ENCODE data around the gene C3orf70. TPM values are rescaled to one million over a fixed set of nuclear protein-coding genes. Genes with fewer than 3 reads are reported as not detected.

C3orf70 gene
- total and polyA plus RNA-seq, 3 donors from 2014 or later = 11.9 to 33.5 (median 21.0) TPM

- no peaks in the 10 kb centered on the region for H3K36me3 ChIP-seq (ENCODE audit: low read depth, missing control alignments)
- TF ChIP-seq POLR2A (IDR thresholded peaks at IDR 0.05) (no peak), CTCF (IDR thresholded peaks at IDR 0.05) (no peak)
- 83 to 91% methylated on average over 1 of the region's 1 CpG for WGBS, 2 donors
- H3K27ac ChIP-seq = no peak overlapping the region
- no peaks in the 10 kb centered on the region for H3K9me3 ChIP-seq
- no peaks in the 10 kb centered on the region for H3K4me1 ChIP-seq
- intact Hi-C loops (cut with DNase I; ENCODE audit: low total_unique reads) = no loop called here
- DNase-seq = no peak
- H3K4me3 ChIP-seq = no peak overlapping the region
- no peaks in the 10 kb centered on the region for H3K27me3 ChIP-seq
Measured at GRCh38 chr3:185057829-185058228, 95.0 kb downstream of the C3orf70 start.

DNA sequence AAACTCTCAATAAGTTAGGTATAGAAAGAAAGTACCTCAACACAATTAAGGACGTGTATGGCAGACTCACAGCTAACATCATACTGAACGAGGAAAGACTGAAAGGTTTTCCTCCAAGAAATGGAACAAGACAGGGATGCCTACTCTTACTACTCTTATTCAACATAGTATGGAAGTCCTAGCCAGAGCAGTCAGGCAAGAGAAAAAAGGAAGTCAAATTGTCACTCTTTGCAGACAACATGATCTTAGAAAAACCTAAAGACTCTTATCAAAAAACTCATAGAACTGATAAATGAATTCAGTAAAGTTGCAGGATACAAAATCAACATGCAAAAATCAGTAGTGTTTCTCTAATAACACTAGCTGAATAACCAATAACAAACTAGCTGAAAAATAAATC is 96.0 kb downstream of the C3orf70 start:
- H3K9me3 ChIP-seq = no peaks in the 10 kb centered on the region
- TF ChIP-seq CTCF (IDR thresholded peaks at IDR 0.05) (no peak), POLR2A (IDR thresholded peaks at IDR 0.05) (no peak)
- no peak for DNase-seq
- H3K4me3 ChIP-seq = no peak overlapping the region
- H3K27me3 ChIP-seq = no peaks in the 10 kb centered on the region
- no peaks in the 10 kb centered on the region for H3K4me1 ChIP-seq
- intact Hi-C loops (cut with DNase I; ENCODE audit: low total_unique reads) = no loop called here
- no peaks in the 10 kb centered on the region for H3K36me3 ChIP-seq (ENCODE audit: low read depth, missing control alignments)
- 92 to 93% methylated on average over 2 of the region's 2 CpGs for WGBS, 2 donors
- H3K27ac ChIP-seq = no peak overlapping the region

- Histone ChIP-seq H3K9me3 (no peaks in the 10 kb centered on the region), H3K36me3 (ENCODE audit: low read depth, missing control alignments) (no peaks in the 10 kb centered on the region), H3K4me3 (no peak overlapping the region), H3K4me1 (no peaks in the 10 kb centered on the region), H3K27ac (no peak overlapping the region), H3K27me3 (no peaks in the 10 kb centered on the region)
- intact Hi-C loops (cut with DNase I; ENCODE audit: low total_unique reads) = no loop called here
- TF ChIP-seq CTCF (IDR thresholded peaks at IDR 0.05) (no peak), POLR2A (IDR thresholded peaks at IDR 0.05) (no peak)
- WGBS, 2 donors = 83 to 86% methylated on average over 6 of the region's 6 CpGs
- no peak for DNase-seq
Measured at GRCh38 chr3:185052631-185053030, 100.2 kb downstream of the C3orf70 start.

GRCh38 chr3:185051801-185052200 is 101.1 kb downstream of the C3orf70 start:
- Histone ChIP-seq H3K27me3 (no peaks in the 10 kb centered on the region), H3K4me1 (no peaks in the 10 kb centered on the region), H3K9me3 (no peaks in the 10 kb centered on the region), H3K36me3 (ENCODE audit: low read depth, missing control alignments) (no peaks in the 10 kb centered on the region), H3K4me3 (no peak overlapping the region), H3K27ac (no peak overlapping the region)
- WGBS, 2 donors = 80 to 86% methylated on average over 4 to 8 of the region's 8 CpGs
- intact Hi-C loops (cut with DNase I; ENCODE audit: low total_unique reads) = no loop called here
- TF ChIP-seq POLR2A (IDR thresholded peaks at IDR 0.05) (no peak), CTCF (IDR thresholded peaks at IDR 0.05) (no peak)
- no peak for DNase-seq

DNA sequence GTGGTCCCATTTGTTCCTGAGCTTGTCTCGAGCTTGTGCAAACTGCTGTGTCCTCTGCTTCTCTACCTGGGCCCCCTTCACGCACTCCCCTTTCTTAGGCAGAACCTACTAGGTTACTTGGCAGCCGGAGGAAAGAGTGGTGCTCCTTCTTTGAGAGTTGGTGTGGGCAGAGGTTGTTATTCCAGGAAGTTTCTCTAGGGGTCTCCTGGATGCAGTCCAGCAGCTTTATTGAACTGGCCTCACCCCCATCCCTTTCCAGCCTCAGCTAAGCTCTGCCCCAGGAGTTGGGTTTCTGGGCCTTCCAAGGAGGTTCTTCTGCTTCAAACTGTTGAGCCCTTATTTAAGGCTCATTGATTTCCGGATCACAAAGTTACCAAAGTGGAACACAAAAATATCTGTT is 103.2 kb downstream of the C3orf70 start:
- no peaks in the 10 kb centered on the region for H3K27me3 ChIP-seq
- 93 to 96% methylated on average over 4 of the region's 4 CpGs for whole genome bisulfite sequencing, 2 donors
- no peaks in the 10 kb centered on the region for H3K36me3 ChIP-seq (ENCODE audit: low read depth, missing control alignments)
- intact Hi-C loops (cut with DNase I; ENCODE audit: low total_unique reads) = no loop called here
- no peak for DNase-seq
- H3K9me3 ChIP-seq = no peaks in the 10 kb centered on the region
- no peaks in the 10 kb centered on the region for H3K4me1 ChIP-seq
- no peak overlapping the region for H3K27ac ChIP-seq
- TF ChIP-seq CTCF (IDR thresholded peaks at IDR 0.05) (no peak), POLR2A (IDR thresholded peaks at IDR 0.05) (no peak)
- H3K4me3 ChIP-seq = no peak overlapping the region
